NCI-H2107 treated with DMSO at 0.1 percent for 48 hours (cell line): Measurements from ENCODE around the gene MRAS.
"Not testable (repeated sequence)": the region's sequence is repeated elsewhere in the genome, so short reads cannot be mapped to it uniquely, and the experiment has no call there.

Source experiments
- DNase-seq: peaks from one replicate; lab custom pipeline; 2025; ENCODE audit not compliant: unreplicated experiment; lab: John Stamatoyannopoulos, UW

The MRAS gene

DNA sequence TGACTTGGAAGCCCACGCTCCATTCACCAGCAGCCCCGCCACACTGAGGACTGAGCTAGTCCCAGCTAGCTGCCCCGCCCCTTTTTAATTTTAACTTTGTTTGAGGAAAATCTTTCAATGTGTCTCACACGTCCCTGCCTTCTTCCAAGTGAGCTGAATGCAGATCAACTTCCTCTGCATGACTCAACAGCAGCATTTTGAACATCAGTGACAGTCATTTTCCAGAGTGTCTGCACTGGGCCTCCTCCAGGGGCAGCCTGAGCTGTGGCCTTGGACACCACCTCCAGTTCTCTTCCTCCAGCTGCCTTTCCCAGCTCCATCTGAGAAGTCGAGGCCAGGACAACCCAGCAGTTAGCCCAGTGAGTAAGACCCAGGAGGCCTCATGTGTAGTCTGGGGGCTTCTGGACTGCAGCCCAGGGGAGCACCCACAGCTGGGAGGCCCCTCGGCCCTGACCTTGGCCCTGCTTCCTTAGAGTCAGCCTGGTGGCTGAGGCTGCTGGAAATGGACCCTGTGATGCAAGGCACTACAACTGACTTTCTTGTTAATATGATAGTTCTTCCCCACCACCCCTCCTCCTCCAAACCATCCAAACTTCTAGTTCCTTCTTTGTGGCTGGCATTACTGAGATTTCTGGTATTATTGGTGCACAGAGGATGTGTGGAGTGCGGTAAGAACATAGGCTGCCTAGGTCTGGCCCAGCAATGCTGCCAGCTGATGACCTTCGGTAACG is 64.6 kb downstream of the MRAS start:
- DNase-seq: no peak

DNA sequence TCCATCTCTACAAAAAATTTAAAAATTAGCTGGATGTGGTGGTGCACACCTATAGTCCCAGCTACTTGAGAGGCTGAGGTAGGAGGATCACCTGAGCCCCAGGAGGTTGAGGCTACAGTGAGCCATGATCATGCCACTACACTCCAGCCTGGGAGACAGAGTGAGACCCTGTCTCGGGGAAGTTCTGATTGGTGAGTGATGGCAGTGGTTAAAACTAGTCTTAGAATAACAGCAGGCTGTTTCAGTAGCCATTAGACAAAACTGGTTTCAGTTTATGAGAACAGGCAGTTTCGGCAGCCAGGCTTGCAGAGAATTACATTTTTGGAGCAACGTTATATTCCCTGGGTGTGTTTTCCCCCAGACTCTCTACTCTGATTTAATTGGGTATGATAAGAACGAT is 67.9 kb downstream of the MRAS start:
- not testable (repeated sequence) for DNase-seq

DNA sequence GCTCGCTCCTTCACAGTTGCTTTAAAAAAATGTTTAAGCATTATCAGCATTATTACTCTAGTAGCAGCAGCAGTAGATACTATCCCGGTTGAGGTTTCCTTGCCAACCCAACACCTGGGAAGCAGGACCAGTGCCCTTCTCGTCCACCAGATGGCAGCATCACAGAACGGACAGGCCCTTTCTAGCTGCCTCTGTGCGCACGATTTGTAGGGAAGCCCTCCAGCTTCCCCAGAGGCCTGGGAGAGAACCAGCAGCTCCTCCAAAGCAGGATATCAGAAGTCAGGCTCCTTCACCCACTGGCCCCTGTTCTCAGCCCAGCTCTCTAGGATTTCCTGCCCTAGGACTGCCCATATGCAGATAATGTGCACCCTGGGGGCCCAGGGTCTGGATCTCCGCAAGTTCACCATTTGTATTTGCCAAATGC is 69.2 kb downstream of the MRAS start:
- peak; percentile 86 for DNase-seq

DNA sequence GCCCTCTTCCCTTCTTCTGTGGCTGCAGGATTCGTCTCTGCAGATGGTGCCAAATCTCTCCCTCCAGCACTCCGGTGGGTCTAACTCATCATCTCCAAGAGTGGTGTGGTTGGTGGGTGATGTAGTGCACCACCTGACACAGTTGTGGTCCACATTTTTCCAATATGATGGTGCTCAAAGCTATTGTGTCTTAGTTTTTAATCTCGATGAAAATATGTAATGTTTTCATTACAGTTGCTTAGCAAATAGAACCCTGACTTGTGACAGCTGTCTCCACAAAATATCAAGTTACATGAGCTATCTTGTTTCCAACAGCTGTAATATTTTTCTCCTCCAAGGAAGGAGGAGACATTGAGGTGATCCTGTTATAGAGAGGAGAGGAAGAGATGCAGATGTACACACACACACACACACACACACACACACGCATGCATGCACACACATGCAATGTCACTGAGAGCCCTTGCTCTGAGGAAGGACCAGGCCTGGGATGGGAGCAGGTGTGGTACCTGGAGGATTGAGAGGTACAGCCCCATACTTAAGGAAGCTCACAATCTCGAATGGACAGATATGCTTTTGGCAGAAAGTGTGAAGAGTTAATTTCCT is 70.3 kb downstream of the MRAS start:
- peak; percentile 66 for DNase-seq

DNA sequence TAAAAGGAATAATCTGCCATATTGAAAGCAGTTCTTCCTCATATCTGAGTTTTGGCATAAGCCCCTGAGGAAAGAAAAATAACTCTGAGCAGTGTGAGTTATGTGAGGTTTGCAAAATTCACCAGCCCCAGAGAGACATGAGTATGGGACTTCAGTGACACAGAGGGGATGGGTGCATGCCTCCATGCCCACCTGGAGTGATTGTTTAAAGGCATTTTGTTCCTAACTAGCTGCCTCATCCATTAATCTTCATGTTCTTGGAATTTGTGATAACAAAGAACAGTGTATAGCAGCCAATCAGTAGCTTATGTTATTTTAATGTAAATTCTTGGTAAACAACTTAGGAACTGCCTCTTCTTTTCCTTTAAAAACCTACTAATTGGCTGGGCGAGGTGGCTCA is 74.9 kb downstream of the MRAS start:
- no peak for DNase-seq

DNA sequence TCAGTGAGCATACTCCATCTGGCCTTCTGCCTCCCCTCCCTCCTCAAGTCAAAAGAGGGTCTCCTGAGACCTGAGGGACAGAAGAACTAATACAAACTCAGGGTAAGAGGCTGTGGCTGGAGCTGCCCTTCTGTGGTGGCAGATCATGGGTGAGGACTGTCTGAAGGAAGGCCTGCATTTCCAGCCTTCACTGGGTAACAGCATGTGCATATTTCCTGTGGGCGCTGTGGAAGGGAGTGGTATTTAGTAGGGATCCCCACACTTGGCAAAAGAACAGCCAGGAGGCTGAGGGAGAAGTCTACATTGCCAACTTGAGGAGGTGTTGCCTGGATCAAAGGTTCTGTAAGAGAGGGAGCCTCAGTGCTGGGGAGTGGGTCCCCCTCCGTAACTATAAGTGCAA is 75.9 kb downstream of the MRAS start:
- no peak for DNase-seq

DNA sequence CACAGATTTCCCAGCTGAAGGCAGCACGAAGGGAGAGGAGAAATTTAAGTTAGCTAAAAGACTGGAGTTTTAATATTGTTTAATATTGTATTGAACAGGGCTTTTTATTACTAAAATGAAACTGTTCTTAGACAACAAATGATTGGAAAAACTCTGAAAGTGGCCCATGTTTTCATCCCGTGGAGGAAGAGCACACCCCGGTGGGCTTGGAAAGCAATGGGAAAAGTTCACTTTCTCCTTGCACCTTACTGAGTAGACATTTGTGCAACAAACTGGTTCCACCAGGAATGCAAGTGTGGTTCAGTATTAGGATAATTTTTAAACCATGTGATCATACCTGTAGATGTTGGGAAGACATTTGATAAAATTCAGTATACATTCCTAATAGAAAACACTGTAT is 77.8 kb downstream of the MRAS start:
- no peak for DNase-seq

DNA sequence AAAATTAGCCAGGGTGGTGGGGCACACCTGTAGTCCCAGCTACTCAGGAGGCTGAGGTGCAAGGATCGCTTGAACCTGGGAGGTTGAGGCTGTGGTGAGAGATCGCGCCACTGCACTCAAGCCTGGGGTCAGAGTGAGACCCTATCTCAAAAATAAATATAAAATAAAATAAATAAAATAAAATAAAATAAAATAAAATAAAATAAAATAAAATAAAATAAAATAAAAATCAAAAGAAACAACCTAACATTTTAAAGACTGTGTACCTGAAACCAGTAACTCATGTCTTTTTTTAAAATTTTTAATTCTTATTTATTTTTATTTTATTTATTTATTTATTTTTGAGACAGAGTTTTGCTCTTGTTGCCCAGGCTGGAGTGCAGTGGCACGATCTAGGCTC is 78.4 kb downstream of the MRAS start:
- DNase-seq: not testable (repeated sequence)

DNA sequence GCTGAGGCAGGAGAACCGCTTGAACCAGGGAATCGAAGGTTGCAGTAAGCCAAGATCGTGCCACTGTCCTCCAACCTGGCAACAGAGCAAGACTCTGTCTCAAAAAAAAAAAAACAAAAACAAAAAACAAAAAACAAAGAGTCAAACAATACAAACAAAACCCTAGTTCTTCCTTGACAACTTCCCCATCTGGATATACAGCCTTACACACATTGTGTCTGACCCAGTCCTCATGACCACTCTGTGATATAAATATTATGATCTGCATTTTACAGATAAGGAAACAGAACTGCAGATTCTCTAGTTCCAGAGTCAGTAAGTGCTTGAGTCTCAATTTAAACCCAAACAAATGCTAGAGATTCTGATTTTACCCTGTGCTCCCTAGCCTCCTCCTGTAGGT is 81.3 kb downstream of the MRAS start:
- DNase-seq: no peak

DNA sequence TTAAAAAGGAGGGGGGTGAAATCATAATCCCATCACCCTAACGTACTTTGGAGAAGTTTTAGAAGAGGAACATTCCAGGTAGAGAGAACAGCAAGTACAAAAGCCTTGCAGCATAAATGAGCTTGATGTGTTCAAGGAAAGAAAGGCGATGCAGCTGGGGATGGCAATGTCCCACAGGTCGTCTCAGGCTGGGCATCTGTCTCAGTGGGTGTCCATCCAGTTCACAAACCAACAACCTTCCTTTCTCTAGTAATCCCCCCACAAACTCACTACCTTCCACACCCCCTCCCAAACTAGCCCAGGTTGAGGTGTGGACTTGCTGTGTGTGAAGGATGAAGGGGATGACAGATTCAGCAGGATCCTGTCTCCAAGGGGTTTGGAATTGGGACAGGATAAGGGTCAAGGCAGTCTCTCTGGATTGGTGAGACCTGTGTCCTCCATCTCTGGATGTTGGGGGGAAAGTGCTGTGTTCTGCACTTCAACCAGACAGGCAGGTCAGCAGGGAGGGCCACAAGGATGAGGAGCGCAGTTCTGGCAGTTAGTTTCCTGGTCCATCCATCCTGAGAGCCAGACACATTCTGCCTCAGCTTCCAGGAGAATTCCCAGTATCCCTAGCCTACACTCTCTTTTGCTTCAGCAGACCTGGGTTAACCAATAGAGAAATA is 84.3 kb downstream of the MRAS start:
- no peak for DNase-seq

DNA sequence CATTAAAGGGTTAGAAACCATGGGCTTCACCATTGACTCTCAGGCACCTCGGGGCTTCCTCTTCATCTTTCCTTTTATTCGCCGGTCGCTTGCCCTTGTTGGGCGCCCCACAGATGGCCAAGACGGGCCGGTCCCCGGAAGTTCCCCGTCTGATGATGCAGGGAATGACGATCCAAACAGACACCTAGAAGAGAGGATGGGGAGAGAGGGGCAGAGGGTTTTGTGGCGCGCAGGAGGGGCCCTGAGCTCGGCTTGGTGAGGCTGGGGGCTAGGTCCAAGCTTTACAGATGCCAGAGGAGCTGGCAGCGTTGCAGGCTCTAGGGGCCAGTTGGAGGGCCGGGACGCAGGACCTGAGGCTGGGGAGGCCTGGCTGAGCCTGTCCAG is 85.5 kb downstream of the MRAS start:
- no peak for DNase-seq

DNA sequence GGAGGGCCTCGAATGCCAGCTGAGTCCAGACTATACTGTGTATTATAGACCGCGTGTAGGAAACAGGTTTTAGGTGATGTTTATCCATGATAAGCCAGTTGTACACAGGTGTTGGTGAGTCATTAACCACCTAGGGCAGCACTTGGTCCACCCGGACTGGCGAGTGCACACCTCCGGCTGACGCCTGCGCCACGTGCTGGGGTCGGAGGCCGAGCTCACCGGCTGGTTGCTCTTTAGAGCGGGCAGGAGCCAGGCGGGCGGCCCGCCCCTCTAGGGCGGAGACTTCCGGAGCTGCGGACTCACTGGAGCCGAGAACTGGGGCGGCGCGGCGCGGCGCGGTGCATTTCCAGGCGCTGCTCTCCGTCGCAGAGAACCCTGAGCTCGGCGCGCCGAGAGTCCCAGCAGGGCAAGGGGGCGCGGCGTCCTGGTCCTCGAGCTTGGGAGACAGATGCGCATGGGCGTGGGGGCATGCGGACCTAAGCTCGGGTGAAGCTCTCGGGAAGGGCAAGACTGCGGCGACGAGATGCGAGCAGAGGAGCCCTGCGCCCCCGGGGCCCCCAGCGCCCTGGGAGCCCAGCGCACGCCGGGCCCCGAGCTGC is 86.0 kb downstream of the MRAS start, which contains the start of gene ESYT3:
Gene ESYT3, plus strand, starts transcription at position 341 of the 599 bp plus-strand sequence. Its CDS starts 183 bp downstream, at position 524.
- peak; percentile 20 for DNase-seq

DNA sequence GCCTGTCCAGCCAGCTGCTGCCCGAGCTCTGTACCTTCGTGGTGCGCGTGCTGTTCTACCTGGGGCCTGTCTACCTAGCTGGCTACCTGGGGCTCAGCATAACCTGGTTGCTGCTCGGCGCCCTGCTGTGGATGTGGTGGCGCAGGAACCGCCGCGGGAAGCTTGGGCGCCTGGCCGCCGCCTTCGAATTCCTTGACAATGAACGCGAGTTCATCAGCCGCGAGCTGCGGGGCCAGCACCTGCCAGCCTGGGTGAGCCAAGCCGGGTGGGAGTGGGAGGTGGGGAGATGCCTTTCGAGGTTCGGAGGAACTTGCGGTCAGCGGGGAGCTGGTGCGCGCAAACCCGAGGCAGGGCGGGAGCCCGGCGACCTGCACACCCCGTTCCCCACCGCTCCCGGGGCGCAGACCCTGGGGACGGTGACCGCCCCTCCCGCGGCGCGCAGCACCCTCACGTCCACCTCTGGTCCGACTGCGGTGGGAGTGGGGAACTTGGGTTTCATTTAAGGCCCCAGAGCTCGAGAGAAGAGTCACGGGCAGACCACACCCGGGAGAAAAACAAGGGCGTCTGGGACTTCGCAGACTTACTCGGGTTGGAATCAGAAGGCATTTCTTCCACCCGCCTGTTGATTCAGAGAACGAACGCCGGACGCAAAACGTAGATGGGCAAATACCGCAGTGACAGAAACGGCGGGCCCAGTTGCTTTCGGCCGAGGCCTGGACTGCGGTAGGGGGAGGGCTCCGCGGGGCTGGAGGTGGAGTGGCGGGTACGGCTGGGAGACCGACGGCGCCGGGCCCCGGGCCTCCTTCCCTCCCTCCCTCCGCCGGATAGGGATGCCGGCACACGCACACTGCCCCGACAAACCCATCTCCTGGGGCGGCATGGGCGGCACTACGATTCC is 86.7 kb downstream of the MRAS start:
- DNase-seq: no peak

DNA sequence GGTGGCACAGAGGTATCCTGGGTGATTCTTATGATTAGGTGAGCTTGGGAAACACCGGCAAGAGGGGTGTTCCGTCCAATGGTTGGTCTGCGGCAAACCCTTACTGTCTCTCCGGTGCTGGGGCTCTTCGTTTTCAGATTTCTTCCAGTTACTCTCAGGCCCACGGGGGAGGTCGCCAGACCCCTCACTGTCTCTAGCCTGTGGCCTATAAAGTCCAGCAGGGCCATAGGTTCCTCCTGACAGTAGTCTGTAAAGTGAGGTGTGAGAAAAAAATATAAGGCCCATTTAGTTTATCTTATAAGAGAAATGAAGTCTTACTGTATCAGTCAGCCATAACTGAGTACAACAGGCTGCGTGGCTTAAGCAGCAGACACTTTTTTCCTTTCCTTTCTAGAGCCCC is 87.5 kb downstream of the MRAS start:
- DNase-seq: no peak

DNA sequence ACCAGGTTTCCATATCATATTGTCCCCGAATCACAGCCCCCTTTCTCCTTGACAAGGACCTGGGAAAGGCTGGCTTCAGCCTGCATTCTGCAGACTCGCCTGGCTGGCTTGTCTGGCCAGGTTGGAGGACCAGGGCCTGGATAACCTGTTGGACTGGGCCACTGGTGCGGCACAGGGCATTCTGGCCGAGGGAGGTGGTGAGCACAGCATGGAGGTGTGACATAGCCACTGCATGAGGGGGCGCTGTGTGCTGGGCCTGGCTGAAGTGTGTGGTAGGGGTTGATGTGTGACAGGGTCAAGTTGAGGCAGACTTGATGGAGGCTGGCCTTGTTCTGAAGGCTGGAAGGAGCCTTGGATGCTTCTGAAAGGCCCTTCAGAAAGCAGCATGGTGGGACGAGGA is 88.9 kb downstream of the MRAS start:
- no peak for DNase-seq

DNA sequence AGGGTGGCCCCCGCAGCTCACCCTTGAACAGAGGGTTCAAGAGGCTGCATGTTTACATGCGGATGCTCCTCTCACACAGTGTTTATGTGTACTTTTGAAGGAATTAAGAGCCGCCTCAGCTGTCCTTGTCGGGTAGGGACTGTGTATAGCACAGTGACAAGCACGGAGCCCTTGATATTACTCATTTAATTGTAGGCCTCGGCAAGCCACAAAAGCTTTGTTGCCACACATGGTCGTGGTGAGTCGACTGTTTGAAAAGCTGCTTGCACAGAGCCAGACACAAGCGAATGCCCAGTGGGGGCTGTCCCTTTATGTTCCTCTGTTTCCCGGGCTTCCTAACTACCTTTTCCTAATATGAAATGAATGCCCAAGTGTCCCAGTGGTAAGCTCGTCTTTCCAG is 90.5 kb downstream of the MRAS start:
- DNase-seq: no peak

DNA sequence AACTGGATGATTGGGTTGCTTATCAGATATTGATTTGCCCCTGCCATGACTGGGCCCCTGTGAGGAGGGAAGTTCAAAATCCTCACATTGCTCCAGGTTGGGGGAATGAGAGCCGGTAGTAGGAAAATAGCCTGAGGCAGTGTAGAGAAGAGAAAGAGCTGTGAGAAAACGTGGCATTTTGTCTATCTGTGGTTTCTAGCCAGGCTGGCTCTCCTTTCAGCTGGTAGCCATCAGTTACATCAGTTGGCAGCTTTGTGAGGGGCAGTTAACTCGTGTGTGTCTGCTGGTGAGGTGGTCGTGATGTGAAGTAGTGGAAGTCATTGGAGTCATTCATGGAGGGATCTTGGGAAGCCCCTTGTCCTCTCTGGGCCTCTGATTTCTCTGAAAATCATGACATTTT is 91.3 kb downstream of the MRAS start:
- peak; percentile 11 for DNase-seq

DNA sequence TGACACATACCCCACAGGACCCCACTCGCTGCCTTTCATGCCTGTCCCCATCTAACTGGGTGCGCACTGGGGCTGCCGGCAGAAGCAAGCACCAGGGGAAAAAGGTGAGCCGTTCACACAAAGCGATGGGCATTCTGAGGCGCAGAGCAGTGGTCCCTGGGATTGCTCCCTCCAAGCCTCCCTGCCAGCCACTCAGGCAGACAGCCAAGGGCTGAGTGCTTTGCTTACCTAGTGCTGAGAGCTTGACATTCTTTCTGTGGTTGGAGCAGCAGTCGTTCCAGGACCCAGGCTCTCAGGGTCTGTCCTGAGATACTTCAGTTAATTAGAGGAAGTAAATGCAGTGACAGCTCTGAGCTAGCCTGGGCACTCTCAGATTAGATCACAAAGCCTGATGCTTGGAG is 91.7 kb downstream of the MRAS start:
- DNase-seq: peak; percentile 68

DNA sequence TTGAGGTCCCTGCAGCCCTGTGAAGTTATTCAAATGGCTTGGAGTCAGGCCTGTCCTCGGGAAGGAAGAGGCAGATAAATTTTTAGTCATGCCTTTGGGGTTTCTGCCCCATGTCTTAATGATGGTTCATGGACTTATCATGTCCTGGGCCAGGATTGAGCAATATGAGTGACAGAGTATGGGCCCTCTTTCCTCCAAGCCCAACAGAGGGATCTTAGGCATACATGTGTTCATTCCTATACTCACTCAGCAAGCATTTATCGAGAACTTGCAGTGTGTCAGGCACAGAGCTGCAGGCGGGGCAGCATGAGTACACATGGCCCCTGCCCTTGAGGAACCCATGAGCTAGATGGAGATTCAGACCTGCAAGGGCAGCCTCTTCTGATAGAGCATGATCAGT is 92.2 kb downstream of the MRAS start:
- no peak for DNase-seq

DNA sequence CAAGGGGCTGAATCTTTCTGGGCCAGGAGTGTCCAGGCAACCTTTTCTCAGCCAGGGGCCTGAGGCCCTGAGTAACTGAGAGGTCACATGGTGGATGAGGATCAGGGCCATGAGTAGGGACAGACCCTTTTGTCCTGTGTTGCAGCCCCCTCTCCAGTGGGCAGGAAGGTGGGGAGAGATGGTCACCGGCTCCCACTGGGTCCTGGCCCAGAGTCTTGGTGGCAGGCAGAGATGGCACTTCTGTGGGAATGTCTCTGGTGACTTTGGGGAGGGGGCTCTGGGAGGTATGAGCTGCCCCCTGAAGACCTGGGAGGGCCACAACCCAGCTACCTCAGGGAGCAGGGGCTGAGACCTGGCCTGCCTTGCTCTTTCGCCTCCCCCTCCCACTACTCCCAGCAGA is 92.9 kb downstream of the MRAS start:
- no peak for DNase-seq

DNA sequence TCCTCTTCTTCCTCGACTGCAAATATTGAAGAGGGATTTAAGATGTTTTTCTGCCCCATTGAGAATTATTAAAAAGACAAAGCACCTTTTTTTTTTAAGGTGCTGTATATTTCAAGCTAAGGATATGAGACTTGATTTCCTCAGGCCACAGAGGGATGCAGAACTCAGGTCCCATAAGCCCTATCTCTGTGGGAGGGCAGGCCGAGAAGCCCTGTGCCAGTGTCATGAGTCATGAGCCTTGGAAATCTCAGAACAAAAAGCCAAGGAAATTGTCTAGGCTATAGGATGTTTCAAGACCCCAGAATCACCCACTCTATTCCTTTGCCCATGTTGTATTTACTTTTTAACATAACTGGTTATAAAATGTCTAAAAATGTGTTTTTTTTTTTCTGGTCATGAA is 93.4 kb downstream of the MRAS start:
- no peak for DNase-seq
